HCT116 (cell line): Measurements from ENCODE around the gene VAPA. TPM values are rescaled to one million over a fixed set of nuclear protein-coding genes. Genes with fewer than 3 reads are reported as not detected.

Source experiments
- ATAC-seq: fragments of 200-7000 bp; cut with Tn5 transposase; 2 replicates; pipeline ENCODE4 v1.9.1; 2020; ENCODE audit warnings: mild to moderate bottlenecking, moderate library complexity
- BruUV-seq: library from RNA; stranded (reverse); fragments of 400-500 nt; replicated peaks from 2 replicates; lab custom pipeline; 2021; lab: Mats Ljungman, UMichigan
- CTCF ChIA-PET: fragments of 300-600 bp; sonication (Branson Sonifier 250); formaldehyde crosslinking; loops from one replicate; lab custom pipeline; 2021; ENCODE audit warnings: antibody characterized with exemption; lab: Charles Lee
- POLR2A ChIA-PET: fragments of 300-600, 350-600 bp; sonication (Branson Sonifier 250); formaldehyde crosslinking; loops from one replicate; lab custom pipeline; 2021; ENCODE audit warnings: antibody characterized with exemption; lab: Charles Lee
- RAD21 ChIA-PET, 2 experiments: fragments of 300-600 bp; sonication (Branson Sonifier 250); formaldehyde crosslinking; loops; one replicate each; lab custom pipeline; 2023; ENCODE audit warnings: low total read pairs in 2 of 2; ENCODE audit not compliant: uncharacterized antibody in 2 of 2, unreplicated experiment in 2 of 2, low non-redundant PET in 1 of 2; lab: Charles Lee
- DNase-seq: peaks from one replicate; pipeline ENCODE4 v3.0.0-alpha.2; 2010; ENCODE audit warnings: low read depth, low spot score
- H2AFZ ChIP-seq: fragments of 200-600 bp; shearing (Covaris generic), sonication (generic); 2 replicates; pipeline ENCODE4 v1.6.1; 2017; ENCODE audit warnings: low read depth, mixed run types, mixed read lengths, antibody characterized with exemption, low read length; ENCODE audit not compliant: poor library complexity, severe bottlenecking
- H3K27ac ChIP-seq: 2 replicates; pipeline ENCODE4 v1.5.1; 2012; ENCODE audit warnings: low read depth, low read length
- H3K27me3 ChIP-seq: fragments of 200-600 bp; sonication (generic); 2 replicates; pipeline ENCODE4 v1.6.1; 2016; ENCODE audit warnings: mixed run types, low read length, mixed read lengths; ENCODE audit not compliant: insufficient read depth
- H3K36me3 ChIP-seq, 2 experiments: fragments of 200-500 bp in 1 of 2; fragments of 200-600 bp in 1 of 2; sonication (Bioruptor generic) in 1 of 2; sonication (generic) in 1 of 2; 2 replicates each; pipeline versions ENCODE4 v1.5.1 to v1.6.1; 2014 to 2016; ENCODE audit warnings: low read length in 2 of 2, inconsistent platforms in 1 of 2, mixed read lengths in 1 of 2, mixed run types in 1 of 2; ENCODE audit not compliant: insufficient read depth in 2 of 2, control insufficient read depth in 1 of 2
- H3K4me1 ChIP-seq, 2 experiments: fragments of 200-600 bp in 1 of 2; sonication (generic) in 1 of 2; 2 replicates each; pipeline versions ENCODE4 v1.5.1 to v1.6.1; 2012 to 2017; ENCODE audit warnings: low read length in 2 of 2, inconsistent platforms in 1 of 2, mild to moderate bottlenecking in 1 of 2, mixed read lengths in 1 of 2, mixed run types in 1 of 2, moderate library complexity in 1 of 2; ENCODE audit not compliant: insufficient read depth in 2 of 2, control insufficient read depth in 1 of 2
- H3K4me2 ChIP-seq: fragments of 200-600 bp; sonication (generic); 2 replicates; pipeline ENCODE4 v1.6.1; 2017; ENCODE audit warnings: mixed run types, low read length, mixed read lengths
- H3K4me3 ChIP-seq, 2 experiments: fragments of 200-600 bp in 1 of 2; sonication (generic) in 1 of 2; replicated peaks in 1 of 2; 2 replicates each; pipeline ENCODE4 v1.5.1; 2011 to 2016; ENCODE audit warnings: low read length in 2 of 2, control low read depth in 1 of 2, low read depth in 1 of 2, mild to moderate bottlenecking in 1 of 2, mixed read lengths in 1 of 2, mixed run types in 1 of 2
- H3K79me2 ChIP-seq: fragments of 200-600 bp; sonication (generic); 2 replicates; pipeline ENCODE4 v1.6.1; 2017; ENCODE audit warnings: mild to moderate bottlenecking, mixed run types, low read length, moderate library complexity, mixed read lengths; ENCODE audit not compliant: insufficient read depth
- H3K9ac ChIP-seq: fragments of 200-600 bp; sonication (generic); 2 replicates; pipeline ENCODE4 v1.6.1; 2016; ENCODE audit warnings: low read length, mixed read lengths
- H3K9me2 ChIP-seq: fragments of 200-600 bp; sonication (generic), shearing (Covaris generic); 2 replicates; pipeline ENCODE4 v1.6.1; 2017; ENCODE audit warnings: mixed run types, mild to moderate bottlenecking, moderate library complexity; ENCODE audit not compliant: insufficient read depth
- H3K9me3 ChIP-seq, 2 experiments: fragments of 200-500 bp in 1 of 2; fragments of 200-600 bp in 1 of 2; sonication (Bioruptor generic) in 1 of 2; sonication (generic) in 1 of 2; 2 replicates each; pipeline ENCODE4 v1.6.1; 2014 to 2017; ENCODE audit warnings: low read length in 2 of 2, mixed read lengths in 2 of 2, inconsistent platforms in 1 of 2, low read depth in 1 of 2, mild to moderate bottlenecking in 1 of 2, mixed run types in 1 of 2, moderate library complexity in 1 of 2; ENCODE audit not compliant: control insufficient read depth in 1 of 2, insufficient read depth in 1 of 2
- H4K20me1 ChIP-seq: fragments of 200-600 bp; sonication (generic), shearing (Covaris generic); 2 replicates; pipeline ENCODE4 v1.6.1; 2017; ENCODE audit warnings: mixed run types, mild to moderate bottlenecking, moderate library complexity; ENCODE audit not compliant: insufficient read depth
- CBX3 ChIP-seq: IDR thresholded peaks from 2 replicates; pipeline ENCODE4 v1.6.1; 2012; ENCODE audit warnings: low read depth
- CTCF ChIP-seq, 3 experiments: fragments of 200-600 bp in 1 of 3; sonication (generic) in 1 of 3; IDR thresholded peaks in 2 of 3; conservative IDR thresholded peaks in 1 of 3; 2 replicates each; pipeline ENCODE4 v1.5.1; 2012 to 2017; ENCODE audit warnings: low read depth in 2 of 3, low read length in 2 of 3, antibody characterized with exemption in 1 of 3, borderline replicate concordance in 1 of 3, control low read depth in 1 of 3, mild to moderate bottlenecking in 1 of 3, mixed read lengths in 1 of 3, mixed run types in 1 of 3, moderate library complexity in 1 of 3; ENCODE audit not compliant: insufficient read depth in 1 of 3
- EZH2 ChIP-seq: fragments of 200-600 bp; sonication (generic); IDR thresholded peaks from 2 replicates; pipeline ENCODE4 v1.6.1; 2017; ENCODE audit warnings: antibody characterized with exemption, mixed run types
- FOSL1 ChIP-seq: IDR thresholded peaks from 2 replicates; pipeline ENCODE4 v1.6.1; 2012; ENCODE audit warnings: low read depth
- RAD21 ChIP-seq: IDR thresholded peaks from 2 replicates; pipeline ENCODE4 v1.6.1; 2012; ENCODE audit warnings: low read depth, mild to moderate bottlenecking
- REST ChIP-seq: IDR thresholded peaks from 2 replicates; pipeline ENCODE4 v1.6.1; 2012; ENCODE audit warnings: low read depth
- SIN3A ChIP-seq: IDR thresholded peaks from 2 replicates; pipeline ENCODE4 v1.6.1; 2012; ENCODE audit warnings: low read depth
- SRF ChIP-seq: IDR thresholded peaks from 2 replicates; pipeline ENCODE4 v1.6.1; 2012; ENCODE audit warnings: low read depth
- YY1 ChIP-seq: IDR thresholded peaks from 2 replicates; pipeline ENCODE4 v1.6.1; 2011; ENCODE audit warnings: low read length, low read depth, moderate library complexity, mild to moderate bottlenecking; ENCODE audit not compliant: insufficient replicate concordance; ENCODE audit errors: extremely low read depth
- ZFX ChIP-seq: fragments of 450-650 bp; IDR thresholded peaks from 2 replicates; pipeline ENCODE4 v1.6.1; 2017
- intact Hi-C: fragments of 100-400 bp; cut with micrococcal nuclease; formaldehyde crosslinking; loops from 2 replicates; pipeline ENCODE4 v1.10.0; 2022
- total RNA-seq: library from RNA; stranded (reverse); gene quantifications from one replicate; pipeline ENCODE4 v1.2.1, GENCODE V29; 2021; ENCODE audit not compliant: unreplicated experiment
- TF ChIP-seq, protein P1 (sequence below): IDR thresholded peaks from 2 replicates; pipeline ENCODE4 v1.6.1; 2012
- TF ChIP-seq, protein P2 (sequence below): IDR thresholded peaks from 2 replicates; pipeline ENCODE4 v1.6.1; 2012
- TF ChIP-seq, protein P3 (sequence below): IDR thresholded peaks from 2 replicates; pipeline ENCODE4 v1.6.1; 2011; ENCODE audit warnings: mild to moderate bottlenecking, low read length, moderate library complexity; ENCODE audit not compliant: insufficient replicate concordance; ENCODE audit errors: extremely low read depth

Gene VAPA
- total RNA-seq, 1 experiment from 2014 or later, result 295 TPM

- intact Hi-C loops, result no loop called here
- peaks cover 100% of the 10 kb centered on the region for H3K79me2 ChIP-seq
- H3K9me2 ChIP-seq, result no peaks in the 10 kb centered on the region
- DNase-seq (no peak), ATAC-seq (no peak)
- H3K4me2 ChIP-seq, result no peak overlapping the region
- H2AFZ ChIP-seq, result no peak overlapping the region
- peaks cover 44% of the 10 kb centered on the region; the same call in 1 of the 2 replicates for H4K20me1 ChIP-seq
- no TSS peak for BruUV-seq
- no peaks in the 10 kb centered on the region for H3K9me3 ChIP-seq
- H3K4me1 ChIP-seq, result peaks cover 18 to 60% of the 10 kb centered on the region in 2 experiments
- POLR2A ChIA-PET, result no interaction called here
- no peak overlapping the region for H3K9ac ChIP-seq
- CTCF ChIA-PET, result no interaction called here
- H3K27ac ChIP-seq, result no peak overlapping the region
- H3K36me3 ChIP-seq, result peaks cover 4 to 13% of the 10 kb centered on the region in 2 experiments; a peak in 3 of 4 replicates
- RAD21 ChIA-PET, result no interaction called here
- TF ChIP-seq RAD21, result no peak
- no peak for TF ChIP-seq SIN3A
- TF ChIP-seq ZFX, result no peak
- no peak for TF ChIP-seq CBX3
- TF ChIP-seq, protein P1, sequence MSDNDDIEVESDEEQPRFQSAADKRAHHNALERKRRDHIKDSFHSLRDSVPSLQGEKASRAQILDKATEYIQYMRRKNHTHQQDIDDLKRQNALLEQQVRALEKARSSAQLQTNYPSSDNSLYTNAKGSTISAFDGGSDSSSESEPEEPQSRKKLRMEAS, result no peak
- no peak overlapping the region for H3K4me3 ChIP-seq
- H3K27me3 ChIP-seq, result no peaks in the 10 kb centered on the region
Observed at GRCh38 chr18:9931678-9932077, 17.9 kb downstream of the VAPA start.

- H3K4me3 ChIP-seq, result no peak overlapping the region
- no peak overlapping the region for H2AFZ ChIP-seq
- no peak overlapping the region for H3K4me2 ChIP-seq
- intact Hi-C loops, result no loop called here
- H3K27ac ChIP-seq, result 0 out of 2 replicates have a peak overlapping the region, but pooled peaks have one; percentile 43
- H3K79me2 ChIP-seq, result peaks cover 100% of the 10 kb centered on the region
- peaks cover 27% of the 10 kb centered on the region; the same call in 1 of the 2 replicates for H4K20me1 ChIP-seq
- H3K36me3 ChIP-seq, result peaks cover 17 to 26% of the 10 kb centered on the region in 2 experiments
- H3K4me1 ChIP-seq, result peaks cover 18 to 41% of the 10 kb centered on the region in 2 experiments
- H3K9ac ChIP-seq, result no peak overlapping the region
- RAD21 ChIA-PET, result no interaction called here
- ATAC-seq (no peak), DNase-seq (no peak)
- no peaks in the 10 kb centered on the region for H3K27me3 ChIP-seq
- H3K9me3 ChIP-seq, result no peaks in the 10 kb centered on the region
- POLR2A ChIA-PET, result no interaction called here
- H3K9me2 ChIP-seq, result no peaks in the 10 kb centered on the region
- CTCF ChIA-PET, result no interaction called here
- no TSS peak for BruUV-seq
- TF ChIP-seq CBX3, result no peak
- TF ChIP-seq, protein P2, sequence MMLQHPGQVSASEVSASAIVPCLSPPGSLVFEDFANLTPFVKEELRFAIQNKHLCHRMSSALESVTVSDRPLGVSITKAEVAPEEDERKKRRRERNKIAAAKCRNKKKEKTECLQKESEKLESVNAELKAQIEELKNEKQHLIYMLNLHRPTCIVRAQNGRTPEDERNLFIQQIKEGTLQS, result no peak
- TF ChIP-seq, protein P3, sequence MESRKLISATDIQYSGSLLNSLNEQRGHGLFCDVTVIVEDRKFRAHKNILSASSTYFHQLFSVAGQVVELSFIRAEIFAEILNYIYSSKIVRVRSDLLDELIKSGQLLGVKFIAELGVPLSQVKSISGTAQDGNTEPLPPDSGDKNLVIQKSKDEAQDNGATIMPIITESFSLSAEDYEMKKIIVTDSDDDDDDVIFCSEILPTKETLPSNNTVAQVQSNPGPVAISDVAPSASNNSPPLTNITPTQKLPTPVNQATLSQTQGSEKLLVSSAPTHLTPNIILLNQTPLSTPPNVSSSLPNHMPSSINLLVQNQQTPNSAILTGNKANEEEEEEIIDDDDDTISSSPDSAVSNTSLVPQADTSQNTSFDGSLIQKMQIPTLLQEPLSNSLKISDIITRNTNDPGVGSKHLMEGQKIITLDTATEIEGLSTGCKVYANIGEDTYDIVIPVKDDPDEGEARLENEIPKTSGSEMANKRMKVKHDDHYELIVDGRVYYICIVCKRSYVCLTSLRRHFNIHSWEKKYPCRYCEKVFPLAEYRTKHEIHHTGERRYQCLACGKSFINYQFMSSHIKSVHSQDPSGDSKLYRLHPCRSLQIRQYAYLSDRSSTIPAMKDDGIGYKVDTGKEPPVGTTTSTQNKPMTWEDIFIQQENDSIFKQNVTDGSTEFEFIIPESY, result no peak
- no peak for TF ChIP-seq REST
- no peak for TF ChIP-seq CTCF (IDR thresholded peaks at IDR 0.05 in 2 of 3, conservative IDR thresholded peaks at IDR 0.05 in 1 of 3; ENCODE audit: borderline replicate concordance in 1 of 3, insufficient read depth in 1 of 3, low read depth in 2 of 3, low read length in 2 of 3)
- no peak for TF ChIP-seq FOSL1
- TF ChIP-seq YY1, result no peak
- no peak for TF ChIP-seq EZH2
- TF ChIP-seq SRF, result no peak
Observed at GRCh38 chr18:9933865-9934264, 20.0 kb downstream of the VAPA start.
